ENCODE data around the gene ATP6V1G1.

ATP6V1G1 gene

GRCh38 chr9:114611516-114612271, 24.1 kb downstream of the ATP6V1G1 start:
- peak in 1 of 2 donors; percentile 42 for DNase-seq (ENCODE audit: low read depth in 1 of 2, low spot score in 1 of 2)

- DNase-seq (ENCODE audit: low read depth in 1 of 2, low spot score in 1 of 2) = no peak
Observed at GRCh38 chr9:114612272-114612923, 24.8 kb downstream of the ATP6V1G1 start.

- no peak for DNase-seq (ENCODE audit: low read depth in 1 of 2, low spot score in 1 of 2)
Observed at GRCh38 chr9:114613087-114613486, 25.5 kb downstream of the ATP6V1G1 start.

- DNase-seq (ENCODE audit: low read depth in 1 of 2, low spot score in 1 of 2) = no peak
Observed at GRCh38 chr9:114613919-114614318, 26.4 kb downstream of the ATP6V1G1 start.

GRCh38 chr9:114614373-114614772, 26.8 kb downstream of the ATP6V1G1 start:
- no peak for DNase-seq (ENCODE audit: low read depth in 1 of 2, low spot score in 1 of 2)

GRCh38 chr9:114616684-114617520, 29.3 kb downstream of the ATP6V1G1 start:
- no peak for DNase-seq (ENCODE audit: low read depth in 1 of 2, low spot score in 1 of 2)

- no peak for DNase-seq (ENCODE audit: low read depth in 1 of 2, low spot score in 1 of 2)
Observed at GRCh38 chr9:114619191-114619761, 31.7 kb downstream of the ATP6V1G1 start.

GRCh38 chr9:114621561-114621960, 34.0 kb downstream of the ATP6V1G1 start:
- DNase-seq (ENCODE audit: low read depth in 1 of 2, low spot score in 1 of 2) = no peak

GRCh38 chr9:114621975-114622609, 34.5 kb downstream of the ATP6V1G1 start:
- no peak for DNase-seq (ENCODE audit: low read depth in 1 of 2, low spot score in 1 of 2)

- no peak for DNase-seq (ENCODE audit: low read depth in 1 of 2, low spot score in 1 of 2)
Observed at GRCh38 chr9:114624677-114625076, 37.1 kb downstream of the ATP6V1G1 start.

- no peak for DNase-seq (ENCODE audit: low read depth in 1 of 2, low spot score in 1 of 2)
Observed at GRCh38 chr9:114626415-114627020, 38.9 kb downstream of the ATP6V1G1 start.

- no peak for DNase-seq (ENCODE audit: low read depth in 1 of 2, low spot score in 1 of 2)
Observed at GRCh38 chr9:114627553-114627952, 40.0 kb downstream of the ATP6V1G1 start.

- no peak for DNase-seq (ENCODE audit: low read depth in 1 of 2, low spot score in 1 of 2)
Observed at GRCh38 chr9:114629563-114630090, 42.1 kb downstream of the ATP6V1G1 start.

GRCh38 chr9:114631166-114631565, 43.6 kb downstream of the ATP6V1G1 start:
- DNase-seq (ENCODE audit: low read depth in 1 of 2, low spot score in 1 of 2) = no peak

GRCh38 chr9:114633438-114634089, 46.0 kb downstream of the ATP6V1G1 start:
- no peak for DNase-seq (ENCODE audit: low read depth in 1 of 2, low spot score in 1 of 2)

- no peak for DNase-seq (ENCODE audit: low read depth in 1 of 2, low spot score in 1 of 2)
Observed at GRCh38 chr9:114634387-114634786, 46.8 kb downstream of the ATP6V1G1 start.

GRCh38 chr9:114638404-114638803, 50.8 kb downstream of the ATP6V1G1 start:
- no peak for DNase-seq (ENCODE audit: low read depth in 1 of 2, low spot score in 1 of 2)

GRCh38 chr9:114641967-114642366, 54.4 kb downstream of the ATP6V1G1 start:
- no peak for DNase-seq (ENCODE audit: low read depth in 1 of 2, low spot score in 1 of 2)

- DNase-seq (ENCODE audit: low read depth in 1 of 2, low spot score in 1 of 2) = no peak
Observed at GRCh38 chr9:114643001-114643400, 55.4 kb downstream of the ATP6V1G1 start.

- no peak for DNase-seq (ENCODE audit: low read depth in 1 of 2, low spot score in 1 of 2)
Observed at GRCh38 chr9:114643896-114644295, 56.3 kb downstream of the ATP6V1G1 start.

All from stimulated activated CD4-positive, alpha-beta T cell treated with anti-CD3 and anti-CD28 coated beads, Interleukin-15, amount 100 ng/mL, for 1 hour (primary cell).